Uterus (tissue), 4 donors: ENCODE data around the gene DUSP6. TPM values are rescaled to one million over a fixed set of nuclear protein-coding genes. Genes with fewer than 3 reads are reported as not detected.

Experiments used
- DNase-seq, 2 donors: peaks; one replicate each; pipeline ENCODE4 v3.0.0-alpha.2; 2019 to 2020
- H3K27ac ChIP-seq, 2 donors: fragments of 200-600 bp; sonication (generic); 1 replicate in 1 of 2; 2 replicates in 1 of 2; pipeline ENCODE4 v1.5.1; 2016 to 2018
- H3K27me3 ChIP-seq, 2 donors: fragments of 200-600 bp; sonication (generic); one replicate each; pipeline ENCODE4 v1.5.1; 2018 to 2019; ENCODE audit warnings: control low read depth in 1 of 2
- H3K36me3 ChIP-seq, 2 donors: fragments of 200-600 bp; sonication (generic); one replicate each; pipeline ENCODE4 v1.5.1; 2019; ENCODE audit warnings: control low read depth in 1 of 2
- H3K4me1 ChIP-seq, 2 donors: fragments of 200-600 bp; sonication (generic); one replicate each; pipeline ENCODE4 v1.5.1; 2018 to 2019; ENCODE audit warnings: control low read depth in 1 of 2
- H3K4me3 ChIP-seq, 2 donors: fragments of 200-600 bp; sonication (generic); 1 replicate in 1 of 2; 2 replicates in 1 of 2; pipeline ENCODE4 v1.5.1; 2018 to 2019; ENCODE audit warnings: mild to moderate bottlenecking in 1 of 2
- H3K9me3 ChIP-seq, 2 donors: fragments of 200-600 bp; sonication (generic); one replicate each; pipeline ENCODE4 v1.5.1; 2019; ENCODE audit warnings: control low read depth in 1 of 2
- POLR2A ChIP-seq, 2 donors: fragments of 450-650 bp; IDR thresholded peaks; one replicate each; pipeline ENCODE4 v1.6.1; 2016; ENCODE audit warnings: antibody characterized with exemption in 2 of 2, mild to moderate bottlenecking in 1 of 2, moderate library complexity in 1 of 2
- intact Hi-C: fragments of 100-400 bp; cut with DNase I; formaldehyde crosslinking; loops from one replicate; pipeline ENCODE4 v1.15.1; 2023; ENCODE audit warnings: low total_unique reads
- total RNA-seq, 4 donors: library from RNA; depleted of rRNA in 3 of 4; stranded (reverse); fragments of >200 nt in 3 of 4; gene quantifications; one replicate each; pipeline versions ENCODE4 v1.1.0 to v1.2.4, GENCODE V29; 2014 to 2023
- TF ChIP-seq, protein P1 (sequence below), 4 experiments: fragments of 200-600 bp in 2 of 4; fragments of 450-650 bp in 2 of 4; sonication (generic) in 2 of 4; IDR thresholded peaks; one replicate each; pipeline ENCODE4 v1.5.1; 2016 to 2019; ENCODE audit warnings: antibody characterized with exemption in 4 of 4, mild to moderate bottlenecking in 2 of 4, moderate library complexity in 1 of 4
- donor health status: DM: yes; HTN: yes; CAD: no.

The DUSP6 gene
- total RNA-seq, 4 donors from 2014 or later = 28.7 to 103 (median 77.6) TPM

DNA sequence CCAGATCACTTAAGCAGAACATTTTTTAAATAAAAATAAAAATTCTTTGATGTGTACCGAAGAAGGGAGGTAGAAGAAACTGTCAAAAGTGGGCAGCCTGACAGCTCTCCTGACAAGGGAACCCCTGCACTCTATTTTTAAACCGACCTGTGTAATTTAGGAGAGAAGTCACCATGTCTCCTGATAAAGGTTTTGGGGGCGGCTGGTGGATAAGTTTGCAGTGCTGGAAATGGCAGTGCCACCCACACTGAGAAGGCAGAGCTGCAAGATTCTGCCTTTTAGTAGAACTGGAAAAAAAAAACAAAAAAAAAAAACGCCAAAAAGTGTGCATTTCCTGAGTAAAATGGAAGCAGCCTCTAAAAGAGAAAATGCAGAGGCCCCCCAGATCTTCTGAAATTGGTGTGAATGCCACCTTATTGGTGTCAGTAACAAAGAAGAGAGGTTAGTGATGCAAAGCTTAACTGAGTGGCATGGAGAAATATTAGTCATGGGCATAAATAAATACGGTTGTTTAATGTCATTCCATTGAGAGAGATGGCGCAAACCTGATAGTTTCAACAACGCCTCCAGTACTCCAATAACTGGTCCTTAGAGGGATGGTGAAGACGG is 24.7 kb downstream of the DUSP6 start:
- no peak for DNase-seq

DNA sequence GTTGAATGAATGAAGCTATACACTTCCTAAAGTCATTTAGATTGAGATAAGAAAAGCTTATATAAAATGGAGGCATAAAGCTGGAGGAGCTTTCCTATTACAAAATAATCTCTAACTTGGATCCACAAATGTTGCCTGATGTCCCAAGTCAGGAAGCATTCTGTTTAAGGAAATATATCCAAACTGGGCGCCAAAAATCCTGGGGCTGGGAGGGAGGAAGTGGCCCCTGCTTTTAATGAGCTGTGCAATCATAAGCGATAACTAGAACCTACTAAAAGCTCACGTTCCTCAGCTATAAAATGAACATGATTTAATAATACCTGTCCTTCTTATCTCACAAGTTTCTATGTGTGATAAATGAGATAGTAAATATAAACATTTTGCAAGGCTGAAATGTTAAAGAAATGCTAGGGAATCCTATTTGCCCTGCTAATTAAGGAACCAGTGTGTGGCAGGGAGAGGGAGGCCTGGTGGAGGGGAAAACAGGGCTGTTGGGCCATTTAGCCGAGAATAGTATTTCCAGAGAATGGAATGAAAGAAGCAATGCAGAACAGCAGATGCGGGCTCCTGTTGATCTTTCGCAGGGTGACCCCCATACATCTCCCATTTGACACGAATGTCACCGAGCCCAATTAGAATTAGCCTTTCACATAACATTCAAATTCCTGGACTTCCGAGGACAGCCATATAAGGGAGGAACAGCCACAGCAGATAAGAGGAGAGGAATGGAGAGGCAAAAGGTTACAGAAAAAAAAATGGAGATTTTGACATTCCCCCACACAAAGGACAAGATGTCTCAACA is 25.9 kb downstream of the DUSP6 start:
- intact Hi-C loops = no loop called here
- Histone ChIP-seq H3K4me3 (no peak overlapping the region), H3K9me3 (no peaks in the 10 kb centered on the region), H3K27ac (no peak overlapping the region), H3K4me1 (no peaks in the 10 kb centered on the region), H3K36me3 (no peaks in the 10 kb centered on the region), H3K27me3 (no peaks in the 10 kb centered on the region)
- TF ChIP-seq, protein P1, sequence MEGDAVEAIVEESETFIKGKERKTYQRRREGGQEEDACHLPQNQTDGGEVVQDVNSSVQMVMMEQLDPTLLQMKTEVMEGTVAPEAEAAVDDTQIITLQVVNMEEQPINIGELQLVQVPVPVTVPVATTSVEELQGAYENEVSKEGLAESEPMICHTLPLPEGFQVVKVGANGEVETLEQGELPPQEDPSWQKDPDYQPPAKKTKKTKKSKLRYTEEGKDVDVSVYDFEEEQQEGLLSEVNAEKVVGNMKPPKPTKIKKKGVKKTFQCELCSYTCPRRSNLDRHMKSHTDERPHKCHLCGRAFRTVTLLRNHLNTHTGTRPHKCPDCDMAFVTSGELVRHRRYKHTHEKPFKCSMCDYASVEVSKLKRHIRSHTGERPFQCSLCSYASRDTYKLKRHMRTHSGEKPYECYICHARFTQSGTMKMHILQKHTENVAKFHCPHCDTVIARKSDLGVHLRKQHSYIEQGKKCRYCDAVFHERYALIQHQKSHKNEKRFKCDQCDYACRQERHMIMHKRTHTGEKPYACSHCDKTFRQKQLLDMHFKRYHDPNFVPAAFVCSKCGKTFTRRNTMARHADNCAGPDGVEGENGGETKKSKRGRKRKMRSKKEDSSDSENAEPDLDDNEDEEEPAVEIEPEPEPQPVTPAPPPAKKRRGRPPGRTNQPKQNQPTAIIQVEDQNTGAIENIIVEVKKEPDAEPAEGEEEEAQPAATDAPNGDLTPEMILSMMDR (IDR thresholded peaks at IDR 0.05) = no peak
- DNase-seq = no peak

More for the DNA sequence above, 24.7 kb downstream of the DUSP6 start:
- intact Hi-C loops = no loop called here
- no peaks in the 10 kb centered on the region for H3K36me3 ChIP-seq
- no peak for TF ChIP-seq POLR2A (IDR thresholded peaks at IDR 0.05)
- TF ChIP-seq, protein P1 (IDR thresholded peaks at IDR 0.05) = no peak
- no peak overlapping the region for H3K27ac ChIP-seq
- no peaks in the 10 kb centered on the region for H3K9me3 ChIP-seq
- no peak overlapping the region for H3K4me3 ChIP-seq
- H3K27me3 ChIP-seq = no peaks in the 10 kb centered on the region
- H3K4me1 ChIP-seq = no peaks in the 10 kb centered on the region

DNA sequence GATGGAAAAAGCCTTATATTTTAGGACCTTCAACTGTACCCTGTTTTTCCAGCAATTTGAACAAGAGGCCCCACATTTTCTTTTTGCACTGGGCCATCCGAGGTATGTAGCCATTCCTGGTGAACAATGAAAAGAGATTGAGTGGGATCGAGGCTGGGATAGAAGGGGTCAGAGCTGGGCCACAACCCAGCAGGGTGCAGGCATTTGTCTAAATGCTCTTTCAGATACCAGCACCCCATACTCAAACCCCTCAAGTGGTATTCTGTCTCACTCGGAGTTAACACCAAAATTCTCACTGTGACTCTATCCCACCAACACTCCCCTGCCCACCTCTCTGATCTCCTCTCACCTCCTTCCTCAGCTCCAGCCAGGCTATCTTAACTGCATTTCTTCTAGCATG is 26.8 kb downstream of the DUSP6 start:
- no peak for TF ChIP-seq POLR2A (IDR thresholded peaks at IDR 0.05)
- TF ChIP-seq, protein P1 (IDR thresholded peaks at IDR 0.05) = no peak
- no peak overlapping the region for H3K4me3 ChIP-seq
- intact Hi-C loops = no loop called here
- no peak for DNase-seq
- H3K36me3 ChIP-seq = no peaks in the 10 kb centered on the region
- H3K27me3 ChIP-seq = no peaks in the 10 kb centered on the region
- no peaks in the 10 kb centered on the region for H3K4me1 ChIP-seq
- H3K27ac ChIP-seq = no peak overlapping the region
- H3K9me3 ChIP-seq = no peaks in the 10 kb centered on the region

DNA sequence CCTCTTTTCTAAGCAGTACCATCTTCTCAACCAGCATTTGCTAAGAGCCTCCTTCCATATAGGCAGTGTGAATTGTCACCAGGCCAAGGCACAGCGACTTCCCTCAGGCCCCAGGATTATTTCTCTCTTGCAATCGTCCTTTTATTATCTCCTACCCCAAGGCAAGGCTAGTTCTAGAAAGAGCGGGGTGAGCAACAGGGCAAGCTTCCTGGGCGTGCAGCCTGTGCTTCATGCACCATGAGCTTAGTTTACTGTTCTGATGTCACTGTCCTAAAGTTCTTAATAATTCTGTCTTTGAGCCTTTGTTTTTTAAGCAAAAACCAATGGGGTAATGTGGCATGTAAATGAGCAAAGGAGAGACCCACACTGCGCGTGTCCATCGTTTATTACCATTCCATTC is 27.9 kb downstream of the DUSP6 start:
- H3K27ac ChIP-seq = no peak overlapping the region
- no peaks in the 10 kb centered on the region for H3K9me3 ChIP-seq
- TF ChIP-seq POLR2A (IDR thresholded peaks at IDR 0.05) = no peak
- no peak for DNase-seq
- H3K27me3 ChIP-seq = no peaks in the 10 kb centered on the region
- H3K36me3 ChIP-seq = no peaks in the 10 kb centered on the region
- intact Hi-C loops = no loop called here
- no peak overlapping the region for H3K4me3 ChIP-seq
- no peaks in the 10 kb centered on the region for H3K4me1 ChIP-seq

DNA sequence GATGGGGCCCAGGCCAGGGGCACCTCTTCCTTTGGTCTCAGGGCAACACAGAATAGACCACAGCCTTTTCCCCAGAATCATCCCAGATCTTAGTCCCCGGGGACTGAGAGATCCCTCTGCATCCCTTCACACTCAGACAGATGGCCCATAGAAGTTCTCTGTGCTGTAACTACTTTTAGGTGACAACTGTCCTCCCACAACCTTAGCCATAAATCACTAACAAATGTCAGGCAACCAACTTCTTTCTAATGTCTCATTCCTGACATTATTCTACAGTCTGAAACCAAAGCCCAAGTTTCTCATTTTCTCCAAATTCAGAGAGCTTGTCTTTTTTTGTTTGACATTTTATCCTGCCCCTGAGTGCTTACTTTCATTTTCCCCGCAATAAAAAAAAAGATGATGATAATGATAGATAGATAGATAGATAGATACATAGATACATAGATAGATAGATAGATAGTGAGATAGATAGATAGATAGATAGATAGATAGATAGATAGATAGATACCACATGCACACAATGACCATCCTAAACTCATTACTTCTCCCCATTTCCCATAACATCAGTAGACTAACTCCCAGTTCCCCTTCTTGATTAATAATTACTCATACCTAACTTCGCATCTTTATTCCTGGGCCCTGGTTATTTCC is 28.6 kb downstream of the DUSP6 start:
- H3K4me1 ChIP-seq = no peaks in the 10 kb centered on the region
- no peak overlapping the region for H3K4me3 ChIP-seq
- intact Hi-C loops = no loop called here
- no peak for TF ChIP-seq POLR2A (IDR thresholded peaks at IDR 0.05)
- TF ChIP-seq, protein P1 (IDR thresholded peaks at IDR 0.05) = no peak
- no peaks in the 10 kb centered on the region for H3K36me3 ChIP-seq
- H3K9me3 ChIP-seq = no peaks in the 10 kb centered on the region
- no peak for DNase-seq
- H3K27me3 ChIP-seq = no peaks in the 10 kb centered on the region
- no peak overlapping the region for H3K27ac ChIP-seq
